Astrocyte (in vitro differentiated cells and primary cell): ENCODE data around the gene ERVMER34-1. TPM values are rescaled to one million over a fixed set of nuclear protein-coding genes. Genes with fewer than 3 reads are reported as not detected.

Experiments used
- DNase-seq: peaks from one replicate; pipeline ENCODE4 v3.0.0-alpha.2; 2010; ENCODE audit warnings: low read depth
- FAIRE-seq: peaks from 2 replicates; lab custom pipeline; 2011; peaks lifted over from hg19 to GRCh38; lab: Jason Lieb, UNC
- H2AFZ ChIP-seq: 2 replicates; pipeline ENCODE4 v1.6.0; 2012; ENCODE audit warnings: low read depth, low read length, inconsistent platforms
- H3K27ac ChIP-seq: 2 replicates; pipeline ENCODE4 v1.5.1; 2011; ENCODE audit warnings: low read depth, low read length, inconsistent platforms
- H3K27me3 ChIP-seq: 2 replicates; pipeline ENCODE4 v1.6.0; 2011; ENCODE audit warnings: low read length, inconsistent platforms; ENCODE audit not compliant: insufficient read depth
- H3K36me3 ChIP-seq: 2 replicates; pipeline ENCODE4 v1.5.1; 2011; ENCODE audit warnings: low read length, inconsistent platforms; ENCODE audit not compliant: insufficient read depth
- H3K4me1 ChIP-seq: 2 replicates; pipeline ENCODE4 v1.5.1; 2011; ENCODE audit warnings: low read length, inconsistent platforms; ENCODE audit not compliant: insufficient read depth
- H3K4me2 ChIP-seq: 2 replicates; pipeline ENCODE4 v1.6.0; 2012; ENCODE audit warnings: low read length, inconsistent platforms
- H3K4me3 ChIP-seq: 2 replicates; pipeline ENCODE4 v1.5.1; 2011; ENCODE audit warnings: low read depth, mild to moderate bottlenecking, low read length, inconsistent platforms; ENCODE audit not compliant: insufficient read depth
- H3K79me2 ChIP-seq: 2 replicates; pipeline ENCODE4 v1.6.0; 2012; ENCODE audit warnings: mild to moderate bottlenecking, low read length, inconsistent platforms; ENCODE audit not compliant: insufficient read depth
- H3K9ac ChIP-seq: 2 replicates; pipeline ENCODE4 v1.6.0; 2012; ENCODE audit warnings: mild to moderate bottlenecking, low read length, inconsistent platforms
- H3K9me3 ChIP-seq: 2 replicates; pipeline ENCODE4 v1.5.1; 2012; ENCODE audit warnings: low read depth, mild to moderate bottlenecking, low read length, inconsistent platforms; ENCODE audit not compliant: insufficient read depth
- H4K20me1 ChIP-seq: 2 replicates; pipeline ENCODE4 v1.6.0; 2012; ENCODE audit warnings: low read length, inconsistent platforms; ENCODE audit not compliant: insufficient read depth
- H3K27ac Mint-ChIP-seq: one replicate; pipeline ENCODE4 v1.8.0; 2021; ENCODE audit warnings: mild to moderate bottlenecking, mixed read lengths; ENCODE audit not compliant: unreplicated experiment
- H3K27me3 Mint-ChIP-seq: one replicate; pipeline ENCODE4 v1.8.0; 2021; ENCODE audit warnings: low read depth, mixed read lengths; ENCODE audit not compliant: unreplicated experiment
- H3K36me3 Mint-ChIP-seq: one replicate; pipeline ENCODE4 v1.8.0; 2021; ENCODE audit warnings: low read depth, mixed read lengths; ENCODE audit not compliant: unreplicated experiment
- H3K4me1 Mint-ChIP-seq: one replicate; pipeline ENCODE4 v1.8.0; 2021; ENCODE audit warnings: low read depth, mixed read lengths; ENCODE audit not compliant: unreplicated experiment
- H3K4me3 Mint-ChIP-seq: one replicate; pipeline ENCODE4 v1.8.0; 2021; ENCODE audit warnings: mild to moderate bottlenecking, moderate library complexity, mixed read lengths; ENCODE audit not compliant: unreplicated experiment
- H3K9me3 Mint-ChIP-seq: one replicate; pipeline ENCODE4 v1.8.0; 2021; ENCODE audit warnings: mild to moderate bottlenecking, mixed read lengths; ENCODE audit not compliant: unreplicated experiment
- CTCF ChIP-seq: IDR thresholded peaks from 2 replicates; pipeline ENCODE4 v1.5.1; 2011; ENCODE audit warnings: low read depth, mild to moderate bottlenecking, inconsistent platforms, low read length, moderate library complexity; ENCODE audit not compliant: insufficient read depth
- EZH2 ChIP-seq: IDR thresholded peaks from 2 replicates; pipeline ENCODE4 v1.6.1; 2012; ENCODE audit warnings: mild to moderate bottlenecking, low read length, inconsistent platforms; ENCODE audit not compliant: insufficient read depth
- total RNA-seq: library from RNA; stranded (reverse); gene quantifications from 2 replicates; pipeline ENCODE4 v1.2.1, GENCODE V29; 2021

The ERVMER34-1 gene
- total RNA-seq, 1 donor from 2014 or later = 0.32 TPM

- Histone ChIP-seq H3K9ac (no peak overlapping the region), H3K4me2 (no peak overlapping the region), H3K79me2 (no peaks in the 10 kb centered on the region), H2AFZ (no peak overlapping the region), H3K9me3 (no peaks in the 10 kb centered on the region), H3K27me3 (peaks cover 9% of the 10 kb centered on the region), H3K27ac (no peak overlapping the region), H4K20me1 (no peaks in the 10 kb centered on the region), H3K4me3 (no peak overlapping the region), H3K4me1 (peaks cover 6% of the 10 kb centered on the region), H3K36me3 (no peaks in the 10 kb centered on the region)
- Mint-ChIP-seq H3K36me3 (no peaks in the 10 kb centered on the region), H3K27me3 (peaks cover 26% of the 10 kb centered on the region), H3K4me3 (no peak overlapping the region), H3K9me3 (no peaks in the 10 kb centered on the region), H3K4me1 (no peaks in the 10 kb centered on the region), H3K27ac (no peak overlapping the region)
- FAIRE-seq (no peak), DNase-seq (no peak)
- TF ChIP-seq EZH2 (no peak), CTCF (no peak)
Observed at GRCh38 chr4:52748432-52748831, 2.8 kb downstream of the ERVMER34-1 start.

- Mint-ChIP-seq H3K27ac (no peak overlapping the region), H3K36me3 (no peaks in the 10 kb centered on the region), H3K27me3 (peaks cover 2% of the 10 kb centered on the region), H3K4me3 (no peak overlapping the region), H3K9me3 (no peaks in the 10 kb centered on the region), H3K4me1 (no peaks in the 10 kb centered on the region)
- H3K9ac ChIP-seq = no peak overlapping the region
- no peaks in the 10 kb centered on the region for H3K27me3 ChIP-seq
- H3K27ac ChIP-seq = no peak overlapping the region
- DNase-seq (no peak), FAIRE-seq (no peak)
- H3K79me2 ChIP-seq = no peaks in the 10 kb centered on the region
- TF ChIP-seq CTCF (no peak), EZH2 (no peak)
- H4K20me1 ChIP-seq = no peaks in the 10 kb centered on the region
- H3K4me2 ChIP-seq = no peak overlapping the region
- no peaks in the 10 kb centered on the region for H3K4me1 ChIP-seq
- H3K36me3 ChIP-seq = no peaks in the 10 kb centered on the region
- no peak overlapping the region for H3K4me3 ChIP-seq
- no peaks in the 10 kb centered on the region for H3K9me3 ChIP-seq
- H2AFZ ChIP-seq = no peak overlapping the region
Observed at GRCh38 chr4:52744588-52744987, 6.6 kb downstream of the ERVMER34-1 start.

GRCh38 chr4:52743444-52744019 lies 7.7 kb downstream of the ERVMER34-1 start:
- Mint-ChIP-seq H3K36me3 (no peaks in the 10 kb centered on the region), H3K9me3 (no peaks in the 10 kb centered on the region), H3K4me1 (no peaks in the 10 kb centered on the region), H3K27me3 (peaks cover 2% of the 10 kb centered on the region), H3K4me3 (no peak overlapping the region), H3K27ac (no peak overlapping the region)
- DNase-seq (no peak), FAIRE-seq (no peak)
- no peaks in the 10 kb centered on the region for H4K20me1 ChIP-seq
- no peak overlapping the region for H2AFZ ChIP-seq
- H3K36me3 ChIP-seq = no peaks in the 10 kb centered on the region
- no peaks in the 10 kb centered on the region for H3K27me3 ChIP-seq
- no peak overlapping the region for H3K9ac ChIP-seq
- no peak overlapping the region for H3K27ac ChIP-seq
- no peak for TF ChIP-seq CTCF
- TF ChIP-seq EZH2 = no peak
- no peaks in the 10 kb centered on the region for H3K79me2 ChIP-seq
- no peak overlapping the region for H3K4me2 ChIP-seq
- no peak overlapping the region for H3K4me3 ChIP-seq
- H3K9me3 ChIP-seq = no peaks in the 10 kb centered on the region
- no peaks in the 10 kb centered on the region for H3K4me1 ChIP-seq
